Esophagus muscularis mucosa (tissue), 4 donors: ENCODE measurements around the gene EPAS1. TPM values are rescaled to one million over a fixed set of nuclear protein-coding genes. Genes with fewer than 3 reads are reported as not detected.

ENCODE experiments used
- DNase-seq: peaks from one replicate; pipeline ENCODE4 v3.0.0-alpha.2; 2017; ENCODE audit errors: extremely low spot score
- H3K27ac ChIP-seq, 4 donors: fragments of 200-600 bp; sonication (generic); replicated peaks in 1 of 4; 1 replicate in 3 of 4; 2 replicates in 1 of 4; pipeline ENCODE4 v1.5.1; 2016 to 2019; ENCODE audit warnings: mild to moderate bottlenecking in 1 of 4
- H3K27me3 ChIP-seq, 4 donors: fragments of 200-600 bp; sonication (generic); one replicate each; pipeline versions ENCODE4 v1.5.1 to v1.6.0; 2016 to 2019
- H3K36me3 ChIP-seq, 4 donors: fragments of 200-600 bp; sonication (generic); one replicate each; pipeline ENCODE4 v1.5.1; 2016 to 2019
- H3K4me1 ChIP-seq, 4 donors: fragments of 200-600 bp; sonication (generic); one replicate each; pipeline ENCODE4 v1.5.1; 2016 to 2019
- H3K4me3 ChIP-seq, 4 donors: fragments of 200-600 bp; sonication (generic); 1 replicate in 2 of 4; 2 replicates in 2 of 4; pipeline ENCODE4 v1.5.1; 2016 to 2019; ENCODE audit warnings: mild to moderate bottlenecking in 4 of 4, moderate library complexity in 1 of 4
- H3K9me3 ChIP-seq, 4 donors: fragments of 200-600 bp; sonication (generic); 1 replicate in 3 of 4; 2 replicates in 1 of 4; pipeline ENCODE4 v1.5.1; 2016 to 2019
- EP300 ChIP-seq: sonication (generic); formaldehyde crosslinking; IDR thresholded peaks from one replicate; pipeline ENCODE4 v1.6.1; 2017; ENCODE audit warnings: antibody characterized with exemption
- POLR2A ChIP-seq: fragments of 450-650 bp; IDR thresholded peaks from one replicate; pipeline ENCODE4 v1.6.1; 2017; ENCODE audit warnings: antibody characterized with exemption, moderate library complexity, mild to moderate bottlenecking, low read depth
- POLR2AphosphoS5 ChIP-seq, 2 donors: sonication (generic); formaldehyde crosslinking; IDR thresholded peaks; one replicate each; pipeline ENCODE4 v1.6.1; 2017; ENCODE audit warnings: antibody characterized with exemption in 2 of 2
- whole genome bisulfite sequencing: methylation state at CpG from one replicate; pipeline ENCODE4 v1.1.5; 2018; 5-methylcytosine and 5-hydroxymethylcytosine counted together
- intact Hi-C: fragments of 100-400 bp; cut with DNase I; formaldehyde crosslinking; loops from one replicate; pipeline ENCODE4 v1.15.1; 2023
- total RNA-seq, 4 donors: library from RNA; depleted of rRNA; stranded (reverse); fragments of >200 nt; gene quantifications; one replicate each; pipeline versions ENCODE4 v1.1.0 to v1.2.1, GENCODE V29; 2016
- TF ChIP-seq, protein P1 (sequence below), 3 experiments: fragments of 200-600 bp in 2 of 3; fragments of 450-650 bp in 1 of 3; sonication (generic) in 2 of 3; IDR thresholded peaks; one replicate each; pipeline ENCODE4 v1.5.1; 2017 to 2019; ENCODE audit warnings: antibody characterized with exemption in 3 of 3, mild to moderate bottlenecking in 2 of 3, moderate library complexity in 1 of 3

Gene EPAS1
- total RNA-seq, 4 donors from 2014 or later: 113 to 225 (median 183) TPM

GRCh38 chr2:46382331-46383112 is 85.3 kb downstream of the EPAS1 start:
- 95% methylated on average over 13 of the region's 14 CpGs for WGBS
- TF ChIP-seq, protein P1, sequence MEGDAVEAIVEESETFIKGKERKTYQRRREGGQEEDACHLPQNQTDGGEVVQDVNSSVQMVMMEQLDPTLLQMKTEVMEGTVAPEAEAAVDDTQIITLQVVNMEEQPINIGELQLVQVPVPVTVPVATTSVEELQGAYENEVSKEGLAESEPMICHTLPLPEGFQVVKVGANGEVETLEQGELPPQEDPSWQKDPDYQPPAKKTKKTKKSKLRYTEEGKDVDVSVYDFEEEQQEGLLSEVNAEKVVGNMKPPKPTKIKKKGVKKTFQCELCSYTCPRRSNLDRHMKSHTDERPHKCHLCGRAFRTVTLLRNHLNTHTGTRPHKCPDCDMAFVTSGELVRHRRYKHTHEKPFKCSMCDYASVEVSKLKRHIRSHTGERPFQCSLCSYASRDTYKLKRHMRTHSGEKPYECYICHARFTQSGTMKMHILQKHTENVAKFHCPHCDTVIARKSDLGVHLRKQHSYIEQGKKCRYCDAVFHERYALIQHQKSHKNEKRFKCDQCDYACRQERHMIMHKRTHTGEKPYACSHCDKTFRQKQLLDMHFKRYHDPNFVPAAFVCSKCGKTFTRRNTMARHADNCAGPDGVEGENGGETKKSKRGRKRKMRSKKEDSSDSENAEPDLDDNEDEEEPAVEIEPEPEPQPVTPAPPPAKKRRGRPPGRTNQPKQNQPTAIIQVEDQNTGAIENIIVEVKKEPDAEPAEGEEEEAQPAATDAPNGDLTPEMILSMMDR (IDR thresholded peaks at IDR 0.05): no peak
- TF ChIP-seq EP300: no peak
- H3K27me3 ChIP-seq: no peaks in the 10 kb centered on the region
- H3K27ac ChIP-seq: no peak overlapping the region
- no peak overlapping the region for H3K4me3 ChIP-seq
- DNase-seq: no peak
- peaks cover 16 to 100% (median 70%) of the 10 kb centered on the region in 4 donors for H3K36me3 ChIP-seq
- intact Hi-C loops: no loop called here
- H3K4me1 ChIP-seq: peaks cover 8 to 43% (median 32%) of the 10 kb centered on the region in 4 donors
- H3K9me3 ChIP-seq: no peaks in the 10 kb centered on the region

- intact Hi-C loops: no loop called here
These were observed 85.8 kb downstream of the EPAS1 start for GRCh38 chr2:46383113-46383395.

GRCh38 chr2:46383784-46384456 is 86.7 kb downstream of the EPAS1 start:
- Histone ChIP-seq H3K27ac (no peak overlapping the region), H3K4me1 (peaks cover 8 to 29% (median 24%) of the 10 kb centered on the region in 4 donors), H3K9me3 (no peaks in the 10 kb centered on the region), H3K4me3 (no peak overlapping the region), H3K36me3 (peaks cover 16 to 96% (median 60%) of the 10 kb centered on the region in 4 donors), H3K27me3 (no peaks in the 10 kb centered on the region)
- WGBS: 89% methylated on average over 7 of the region's 9 CpGs
- intact Hi-C loops: no loop called here
- no peak for DNase-seq
- TF ChIP-seq POLR2AphosphoS5 (IDR thresholded peaks at IDR 0.05): peak in 1 of 2 donors; percentile 19
- no peak for TF ChIP-seq POLR2A
- no peak for TF ChIP-seq EP300
- TF ChIP-seq, protein P1 (IDR thresholded peaks at IDR 0.05): no peak

More at GRCh38 chr2:46383113-46383395, 85.8 kb downstream of the EPAS1 start:
- no peaks in the 10 kb centered on the region for H3K27me3 ChIP-seq
- peaks cover 8 to 38% (median 27%) of the 10 kb centered on the region in 4 donors for H3K4me1 ChIP-seq
- H3K9me3 ChIP-seq: no peaks in the 10 kb centered on the region
- H3K27ac ChIP-seq: no peak overlapping the region
- peaks cover 16 to 100% (median 66%) of the 10 kb centered on the region in 4 donors for H3K36me3 ChIP-seq
- DNase-seq: no peak
- no peak overlapping the region for H3K4me3 ChIP-seq
- 78% methylated on average over 1 of the region's 1 CpG for WGBS
- TF ChIP-seq, protein P1 (IDR thresholded peaks at IDR 0.05): no peak
- TF ChIP-seq POLR2A (no peak), POLR2AphosphoS5 (IDR thresholded peaks at IDR 0.05) (no peak), EP300 (no peak)

DNA sequence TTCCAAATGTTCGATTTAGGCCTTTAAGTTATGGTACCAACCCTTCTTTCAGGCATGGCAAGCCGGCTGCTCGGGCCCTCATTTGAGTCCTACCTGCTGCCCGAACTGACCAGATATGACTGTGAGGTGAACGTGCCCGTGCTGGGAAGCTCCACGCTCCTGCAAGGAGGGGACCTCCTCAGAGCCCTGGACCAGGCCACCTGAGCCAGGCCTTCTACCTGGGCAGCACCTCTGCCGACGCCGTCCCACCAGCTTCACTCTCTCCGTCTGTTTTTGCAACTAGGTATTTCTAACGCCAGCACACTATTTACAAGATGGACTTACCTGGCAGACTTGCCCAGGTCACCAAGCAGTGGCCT is 87.2 kb downstream of the EPAS1 start:
- WGBS: 95% methylated on average over 12 of the region's 12 CpGs
- H3K27ac ChIP-seq: no peak overlapping the region
- intact Hi-C loops: no loop called here
- TF ChIP-seq POLR2A (no peak), EP300 (no peak), POLR2AphosphoS5 (IDR thresholded peaks at IDR 0.05) (no peak)
- TF ChIP-seq, protein P1 (IDR thresholded peaks at IDR 0.05): no peak
- no peak overlapping the region for H3K4me3 ChIP-seq
- no peak for DNase-seq
- H3K4me1 ChIP-seq: peaks cover 3 to 24% (median 19%) of the 10 kb centered on the region in 4 donors
- no peaks in the 10 kb centered on the region for H3K27me3 ChIP-seq
- peaks cover 16 to 91% (median 59%) of the 10 kb centered on the region in 4 donors for H3K36me3 ChIP-seq
- H3K9me3 ChIP-seq: no peaks in the 10 kb centered on the region
